ENCODE results near the gene KIF4A. TPM values are rescaled to one million over a fixed set of nuclear protein-coding genes. Genes with fewer than 3 reads are reported as not detected.

KIF4A gene
- total and polyA plus RNA-seq, 2 of the 13 experiments (the other 11 are each of a cell fraction or from before 2014, with no cell fraction given): 9.4 to 28.2 TPM

DNA sequence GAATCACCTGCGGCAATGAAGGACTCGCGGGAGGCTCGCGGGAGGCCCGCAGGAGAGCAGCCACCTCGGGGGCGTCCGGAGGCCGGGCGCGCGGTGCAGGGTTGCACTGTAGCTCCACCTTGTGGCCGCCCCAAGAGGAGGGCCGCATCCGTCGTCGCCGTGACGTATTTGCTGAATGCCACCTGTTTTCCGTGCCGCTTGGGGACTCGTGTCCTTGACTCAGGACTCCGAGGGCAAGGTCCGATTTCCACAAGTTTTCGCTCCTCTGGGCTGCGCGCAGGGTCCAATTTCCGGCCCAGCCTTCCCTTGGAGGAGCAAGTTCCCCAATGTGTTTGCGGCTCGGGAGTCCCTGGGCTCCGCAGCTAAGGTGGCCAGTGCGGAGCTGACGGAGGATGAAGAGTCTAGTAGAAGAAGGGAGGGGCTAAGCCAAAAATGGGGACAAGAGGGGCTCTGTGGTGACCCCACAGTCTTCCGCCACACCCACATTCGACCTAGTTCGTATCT, 144.0 kb downstream of the KIF4A start (continued):
- no peak for TF ChIP-seq ZNF253 (CRISPR knock-in tag; IDR thresholded peaks at IDR 0.05; ENCODE audit: borderline replicate concordance)
- peak; percentile 64 for TF ChIP-seq ZBTB21 (CRISPR knock-in tag; IDR thresholded peaks at IDR 0.05)
- TF ChIP-seq GFI1 (CRISPR knock-in tag; IDR thresholded peaks at IDR 0.05; ENCODE audit: borderline replicate concordance): peak; percentile 18; the same call in 1 of the 2 replicates
- TF ChIP-seq ATF7-NPFF (CRISPR knock-in tag; IDR thresholded peaks at IDR 0.05; ENCODE audit: low read depth): 0 out of 2 replicates have a peak, but pooled peaks have one; percentile 35
- peak; percentile 70 for TF ChIP-seq RAD21 (CRISPR knock-in tag; IDR thresholded peaks at IDR 0.05)
- TF ChIP-seq POLR2G (IDR thresholded peaks at IDR 0.05; ENCODE audit: low read depth, low read length): peak; percentile 42; the same call in 1 of the 2 replicates
- TF ChIP-seq KDM3A (CRISPR knock-in tag; IDR thresholded peaks at IDR 0.05; ENCODE audit: low read depth): 0 out of 2 replicates have a peak, but pooled peaks have one; percentile 63
- peak; percentile 88 for TF ChIP-seq CREB1 (IDR thresholded peaks at IDR 0.05)
- peak; percentile 73 for TF ChIP-seq CREB1 (CRISPR knock-in tag; IDR thresholded peaks at IDR 0.05)
- no peak for TF ChIP-seq ZFP36L1 (CRISPR knock-in tag; IDR thresholded peaks at IDR 0.05)
- 0 out of 2 replicates have a peak, but pooled peaks have one; percentile 8 for TF ChIP-seq SOX5 (CRISPR knock-in tag; IDR thresholded peaks at IDR 0.05; ENCODE audit: borderline replicate concordance)
- 0 out of 2 replicates have a peak, but pooled peaks have one; percentile 38 for TF ChIP-seq ZNF34 (CRISPR knock-in tag; IDR thresholded peaks at IDR 0.05; ENCODE audit: borderline replicate concordance)
- TF ChIP-seq ZNF430 (CRISPR knock-in tag; IDR thresholded peaks at IDR 0.05): 0 out of 2 replicates have a peak, but pooled peaks have one; percentile 34
- no peak; the same call in 1 of the 2 replicates for TF ChIP-seq SPEN (CRISPR knock-in tag; IDR thresholded peaks at IDR 0.05; ENCODE audit: low read depth)
- peak; percentile 31; the same call in 1 of the 2 replicates for TF ChIP-seq FOXC1 (CRISPR knock-in tag; IDR thresholded peaks at IDR 0.05; ENCODE audit: borderline replicate concordance)
- TF ChIP-seq ZFX (CRISPR knock-in tag; IDR thresholded peaks at IDR 0.05; ENCODE audit: low read depth): peak; percentile 58; the same call in 1 of the 2 replicates
- peak; percentile 46; the same call in 1 of the 2 replicates for TF ChIP-seq RBFOX2 (IDR thresholded peaks at IDR 0.05; ENCODE audit: low read depth, low read length)
- TF ChIP-seq MATR3 (CRISPR knock-in tag; IDR thresholded peaks at IDR 0.05): no peak
- peak; percentile 72; the same call in 1 of the 2 replicates for TF ChIP-seq NFKB2 (CRISPR knock-in tag; IDR thresholded peaks at IDR 0.05; ENCODE audit: borderline replicate concordance)
- no peak for TF ChIP-seq SP4 (CRISPR knock-in tag; IDR thresholded peaks at IDR 0.05)
- peak; percentile 43 for TF ChIP-seq SRSF1 (optimal IDR thresholded peaks at IDR 0.05; ENCODE audit: low read depth, low read length)
- TF ChIP-seq, protein P1, sequence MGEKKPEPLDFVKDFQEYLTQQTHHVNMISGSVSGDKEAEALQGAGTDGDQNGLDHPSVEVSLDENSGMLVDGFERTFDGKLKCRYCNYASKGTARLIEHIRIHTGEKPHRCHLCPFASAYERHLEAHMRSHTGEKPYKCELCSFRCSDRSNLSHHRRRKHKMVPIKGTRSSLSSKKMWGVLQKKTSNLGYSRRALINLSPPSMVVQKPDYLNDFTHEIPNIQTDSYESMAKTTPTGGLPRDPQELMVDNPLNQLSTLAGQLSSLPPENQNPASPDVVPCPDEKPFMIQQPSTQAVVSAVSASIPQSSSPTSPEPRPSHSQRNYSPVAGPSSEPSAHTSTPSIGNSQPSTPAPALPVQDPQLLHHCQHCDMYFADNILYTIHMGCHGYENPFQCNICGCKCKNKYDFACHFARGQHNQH (CRISPR knock-in tag; IDR thresholded peaks at IDR 0.05): 0 out of 2 replicates have a peak, but pooled peaks have one; percentile 26
- TF ChIP-seq, protein P2, sequence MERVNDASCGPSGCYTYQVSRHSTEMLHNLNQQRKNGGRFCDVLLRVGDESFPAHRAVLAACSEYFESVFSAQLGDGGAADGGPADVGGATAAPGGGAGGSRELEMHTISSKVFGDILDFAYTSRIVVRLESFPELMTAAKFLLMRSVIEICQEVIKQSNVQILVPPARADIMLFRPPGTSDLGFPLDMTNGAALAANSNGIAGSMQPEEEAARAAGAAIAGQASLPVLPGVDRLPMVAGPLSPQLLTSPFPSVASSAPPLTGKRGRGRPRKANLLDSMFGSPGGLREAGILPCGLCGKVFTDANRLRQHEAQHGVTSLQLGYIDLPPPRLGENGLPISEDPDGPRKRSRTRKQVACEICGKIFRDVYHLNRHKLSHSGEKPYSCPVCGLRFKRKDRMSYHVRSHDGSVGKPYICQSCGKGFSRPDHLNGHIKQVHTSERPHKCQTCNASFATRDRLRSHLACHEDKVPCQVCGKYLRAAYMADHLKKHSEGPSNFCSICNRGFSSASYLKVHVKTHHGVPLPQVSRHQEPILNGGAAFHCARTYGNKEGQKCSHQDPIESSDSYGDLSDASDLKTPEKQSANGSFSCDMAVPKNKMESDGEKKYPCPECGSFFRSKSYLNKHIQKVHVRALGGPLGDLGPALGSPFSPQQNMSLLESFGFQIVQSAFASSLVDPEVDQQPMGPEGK (CRISPR knock-in tag; IDR thresholded peaks at IDR 0.05): 0 out of 2 replicates have a peak, but pooled peaks have one; percentile 16
- TF ChIP-seq, protein P3, sequence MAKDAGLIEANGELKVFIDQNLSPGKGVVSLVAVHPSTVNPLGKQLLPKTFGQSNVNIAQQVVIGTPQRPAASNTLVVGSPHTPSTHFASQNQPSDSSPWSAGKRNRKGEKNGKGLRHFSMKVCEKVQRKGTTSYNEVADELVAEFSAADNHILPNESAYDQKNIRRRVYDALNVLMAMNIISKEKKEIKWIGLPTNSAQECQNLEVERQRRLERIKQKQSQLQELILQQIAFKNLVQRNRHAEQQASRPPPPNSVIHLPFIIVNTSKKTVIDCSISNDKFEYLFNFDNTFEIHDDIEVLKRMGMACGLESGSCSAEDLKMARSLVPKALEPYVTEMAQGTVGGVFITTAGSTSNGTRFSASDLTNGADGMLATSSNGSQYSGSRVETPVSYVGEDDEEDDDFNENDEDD (CRISPR knock-in tag; IDR thresholded peaks at IDR 0.05; ENCODE audit: borderline replicate concordance): 0 out of 2 replicates have a peak, but pooled peaks have one; percentile 48
- no peak for TF ChIP-seq KDM5B (CRISPR knock-in tag; IDR thresholded peaks at IDR 0.05; ENCODE audit: borderline replicate concordance)
- no peak for TF ChIP-seq LCORL (IDR thresholded peaks at IDR 0.05)
- TF ChIP-seq LCORL (CRISPR knock-in tag; IDR thresholded peaks at IDR 0.05): 0 out of 2 replicates have a peak, but pooled peaks have one; percentile 61

Data from HepG2 (cell line).